ENCODE data around the gene TMEM245.

The TMEM245 gene

DNA sequence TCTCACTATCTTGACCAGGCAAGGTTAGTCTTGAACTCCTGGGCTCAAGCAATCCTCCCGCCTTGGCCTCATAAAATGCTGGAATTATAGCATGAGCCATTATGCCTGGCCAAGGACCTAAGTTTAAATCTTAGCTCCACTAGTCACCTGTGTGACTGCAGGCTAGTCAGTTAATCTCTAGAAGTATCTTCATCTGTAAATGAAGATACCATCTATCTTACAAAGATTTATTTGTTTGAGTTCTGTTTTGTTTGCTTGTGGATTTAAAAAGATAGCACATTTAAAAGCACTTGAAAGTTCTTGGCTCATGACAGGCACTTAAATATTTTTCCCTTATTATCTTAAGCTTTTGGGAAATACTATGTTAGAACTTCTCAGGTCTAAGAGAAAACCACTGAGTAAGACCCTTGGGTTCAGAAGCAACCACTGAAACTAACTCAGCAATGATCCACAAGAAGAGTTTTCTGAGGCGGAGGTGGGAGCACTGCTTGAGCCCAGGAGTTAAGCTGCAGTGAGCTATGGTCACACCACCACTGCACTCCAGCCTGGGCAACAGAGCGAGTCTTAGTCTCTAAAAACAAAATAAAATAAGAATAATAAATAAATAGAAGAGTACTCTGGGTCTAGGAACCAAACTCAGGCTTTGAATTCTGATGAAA, 19.1 kb downstream of the TMEM245 start:
- no peak for DNase-seq

DNA sequence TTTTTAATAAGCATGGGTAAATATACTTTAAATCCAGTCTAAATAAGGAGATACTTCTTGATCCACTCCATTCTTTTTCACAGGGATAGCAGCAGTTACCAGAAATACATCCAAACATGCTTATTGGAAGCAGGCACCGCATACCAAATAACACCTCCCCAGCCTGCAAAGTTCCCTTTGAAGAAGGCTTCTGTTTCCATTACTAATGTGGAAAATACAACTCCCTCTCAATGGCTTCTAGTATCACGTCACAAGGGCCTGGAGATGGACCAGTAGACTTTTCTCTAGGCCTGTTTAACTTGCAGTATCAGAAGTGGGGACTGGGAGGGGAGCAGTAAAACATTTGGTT, 20.8 kb downstream of the TMEM245 start:
- DNase-seq, result no peak

DNA sequence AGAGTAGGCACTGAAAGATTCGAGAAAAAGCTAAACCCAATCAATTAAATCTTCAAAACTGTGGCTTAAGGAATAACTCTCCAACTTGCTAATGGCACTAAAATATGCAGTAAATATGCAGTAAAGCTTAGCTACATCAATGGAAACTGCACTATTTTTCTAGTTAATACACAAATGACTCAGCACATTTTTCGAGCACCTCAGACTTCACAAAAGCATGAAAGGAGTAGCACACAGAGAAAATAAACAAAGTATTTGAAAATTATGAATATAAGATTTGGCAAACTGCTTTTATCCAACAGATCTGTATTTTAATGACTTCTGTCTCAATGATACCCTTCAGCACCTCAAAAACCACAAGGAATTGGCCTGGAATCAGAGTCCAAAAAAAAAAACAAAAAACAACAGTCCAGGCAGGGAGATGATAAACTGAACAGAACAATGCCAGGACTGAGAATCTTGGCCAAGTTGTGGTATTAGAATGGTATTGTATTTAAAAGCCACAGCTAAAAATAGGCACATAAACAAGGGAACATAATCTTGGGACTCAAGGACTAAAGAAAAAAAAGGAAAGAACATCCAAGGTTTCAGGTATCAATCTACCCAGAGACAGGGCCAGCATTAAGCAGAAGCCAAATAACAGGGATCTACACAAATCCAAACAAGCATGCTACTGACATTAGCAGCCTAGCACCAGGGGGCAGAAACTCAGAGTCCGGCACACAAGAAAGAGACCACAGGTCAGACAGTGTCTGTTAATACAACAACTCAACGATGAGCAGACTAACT, 21.4 kb downstream of the TMEM245 start:
- DNase-seq, result no peak

DNA sequence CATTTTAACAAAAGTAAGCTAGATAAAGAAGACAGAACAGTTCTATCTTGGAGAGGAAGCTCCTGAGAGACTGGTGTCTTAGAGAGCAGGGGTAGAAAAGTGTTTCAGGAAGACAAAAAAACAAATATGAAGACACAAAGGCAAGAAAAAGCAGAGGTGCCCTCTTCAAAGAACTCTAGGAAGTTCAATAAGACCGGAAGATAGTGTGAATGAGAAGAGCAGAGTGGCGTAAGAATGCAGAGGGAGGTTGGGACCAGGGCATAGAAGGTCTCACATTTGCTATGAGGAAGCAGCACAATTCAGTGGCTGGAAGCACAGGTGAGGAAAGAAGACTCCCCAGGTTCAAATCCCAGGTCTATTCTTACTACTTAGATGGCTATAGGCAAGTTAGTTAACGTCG, 22.6 kb downstream of the TMEM245 start:
- DNase-seq, result no peak

DNA sequence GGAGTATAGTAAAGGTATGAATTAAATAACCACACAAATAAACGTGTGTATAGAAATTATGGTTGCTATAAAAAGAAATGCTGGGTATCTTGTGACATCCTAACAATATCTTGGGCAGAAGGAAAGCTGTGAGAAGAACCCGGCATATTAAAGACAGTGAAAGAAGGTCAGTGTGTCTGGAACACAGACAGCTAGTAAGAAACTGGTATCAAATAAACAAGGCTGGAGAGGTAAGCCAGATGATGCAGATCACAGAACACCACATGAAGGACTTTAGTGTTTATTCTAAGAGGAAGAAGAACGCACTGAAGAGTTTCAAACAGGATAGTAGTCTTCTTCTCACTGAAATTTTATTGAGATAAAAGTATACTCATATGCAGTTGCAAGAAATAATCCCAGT, 24.4 kb downstream of the TMEM245 start:
- DNase-seq, result no peak

DNA sequence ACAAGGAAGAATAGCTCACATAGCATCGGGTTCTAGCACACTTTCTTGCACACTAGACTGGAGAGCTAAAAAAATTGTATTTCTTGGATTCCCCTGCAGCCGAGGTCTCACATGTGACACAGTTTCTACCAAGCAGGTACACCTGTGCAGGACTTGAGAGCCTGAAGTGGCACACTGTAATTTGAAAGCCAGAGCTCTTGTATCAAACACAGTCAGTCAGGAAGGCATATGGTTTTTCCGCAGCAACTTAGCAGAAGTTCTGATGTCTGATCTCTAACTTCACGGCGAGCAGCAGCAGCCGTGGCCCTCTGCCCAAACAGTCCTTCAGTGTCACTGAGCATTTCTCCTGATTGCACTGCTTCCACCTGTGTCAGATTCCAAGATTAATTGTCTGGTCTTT, 25.5 kb downstream of the TMEM245 start:
- DNase-seq, result no peak

DNA sequence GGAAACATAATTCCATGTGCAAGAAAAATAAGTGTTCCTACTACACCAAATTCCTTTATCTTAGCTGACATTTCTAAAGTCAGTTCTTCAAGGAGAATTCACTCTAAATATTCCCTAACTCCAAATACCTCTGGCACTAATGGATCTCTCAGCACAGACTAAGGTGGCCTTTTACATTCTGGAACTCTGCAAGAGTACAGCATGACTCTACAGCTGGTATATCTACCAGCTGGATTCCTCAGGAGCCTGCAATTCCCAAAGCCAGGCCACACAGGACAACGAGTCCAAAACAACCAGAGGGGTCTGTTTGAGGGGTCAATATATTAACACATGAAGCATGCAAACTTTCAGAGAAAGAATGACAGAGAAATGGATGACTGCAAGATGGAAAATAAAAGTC, 27.2 kb downstream of the TMEM245 start:
- DNase-seq, result no peak

DNA sequence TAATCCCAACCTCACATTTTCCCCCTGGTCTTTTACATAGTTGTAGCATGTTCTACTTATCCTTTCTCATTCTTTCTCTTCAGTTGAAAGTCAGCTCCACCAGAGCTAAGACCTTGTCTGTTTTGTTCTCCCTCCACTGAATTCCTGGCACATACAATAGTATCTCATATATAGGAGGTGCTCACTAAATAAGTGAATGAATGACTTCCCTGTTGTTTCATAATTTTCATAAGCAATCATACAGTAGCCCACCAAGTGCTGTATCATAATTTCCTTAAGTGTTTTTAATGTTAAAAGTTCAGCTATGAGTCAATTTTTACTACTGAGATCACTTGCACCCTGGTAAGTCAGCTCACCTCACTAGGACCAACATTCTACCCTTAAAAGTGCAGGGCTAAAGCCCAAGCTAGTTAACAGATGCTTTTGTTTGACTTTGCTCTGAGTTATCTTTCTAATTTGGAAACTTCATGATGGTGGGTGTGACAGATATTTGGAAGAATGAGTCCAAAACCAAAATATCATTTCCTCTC, 27.6 kb downstream of the TMEM245 start:
- no peak for DNase-seq

DNA sequence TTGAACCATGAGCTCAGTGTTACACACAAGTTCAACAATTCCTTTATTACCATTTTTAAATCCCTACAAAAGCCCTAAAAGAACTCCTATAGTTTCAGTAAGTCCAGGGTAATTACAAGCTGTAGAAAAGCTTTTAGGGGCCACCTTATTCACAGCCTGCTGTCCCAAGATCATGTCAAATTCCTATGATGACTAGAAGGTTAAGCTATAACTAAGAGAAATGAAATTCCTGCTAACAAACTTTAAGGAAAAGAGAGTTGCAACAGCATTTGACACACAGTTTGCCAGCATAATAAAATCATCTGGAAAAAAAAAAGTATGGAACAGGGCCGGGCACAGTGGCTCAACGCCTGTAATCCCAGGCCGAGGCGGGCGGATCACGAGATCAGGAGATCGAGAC, 31.5 kb downstream of the TMEM245 start:
- no peak for DNase-seq

DNA sequence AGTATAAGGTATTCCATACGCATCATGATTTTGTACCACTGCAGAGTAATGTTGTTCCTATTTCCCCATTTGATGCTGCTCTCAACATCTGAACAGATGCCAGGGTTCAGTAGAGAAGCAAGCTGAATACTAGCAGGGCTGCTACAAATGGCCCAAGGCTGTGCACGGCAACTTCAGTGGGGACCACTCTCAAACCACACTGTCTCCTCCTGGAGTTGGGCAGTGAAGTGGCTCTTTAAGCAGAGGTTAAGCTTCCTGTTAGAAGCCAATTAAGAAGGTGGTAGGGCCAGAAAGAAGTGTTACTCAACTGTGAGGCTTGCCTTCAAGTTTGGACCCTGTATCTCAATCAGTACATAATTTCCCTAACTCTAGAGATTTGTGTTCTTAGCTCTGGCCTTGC, 32.0 kb downstream of the TMEM245 start:
- no peak for DNase-seq

DNA sequence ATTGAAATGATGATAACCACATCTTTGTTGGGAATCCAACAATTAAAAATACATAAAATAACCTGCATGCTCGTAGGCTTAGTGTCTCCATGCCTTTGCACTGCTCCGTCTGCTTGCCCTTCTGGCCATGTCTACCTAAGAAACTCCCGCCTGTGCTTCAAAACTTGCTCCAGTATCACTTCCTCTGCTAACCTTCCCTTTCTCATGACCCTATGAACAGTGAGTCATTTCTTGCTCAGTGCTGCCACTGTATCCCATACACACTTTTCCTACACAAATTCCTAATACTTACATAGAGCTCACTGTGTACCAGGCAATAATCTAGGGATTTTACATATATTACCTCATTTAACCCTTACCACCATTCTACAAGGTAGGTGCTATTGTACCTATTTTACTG, 33.5 kb downstream of the TMEM245 start:
- DNase-seq, result no peak

DNA sequence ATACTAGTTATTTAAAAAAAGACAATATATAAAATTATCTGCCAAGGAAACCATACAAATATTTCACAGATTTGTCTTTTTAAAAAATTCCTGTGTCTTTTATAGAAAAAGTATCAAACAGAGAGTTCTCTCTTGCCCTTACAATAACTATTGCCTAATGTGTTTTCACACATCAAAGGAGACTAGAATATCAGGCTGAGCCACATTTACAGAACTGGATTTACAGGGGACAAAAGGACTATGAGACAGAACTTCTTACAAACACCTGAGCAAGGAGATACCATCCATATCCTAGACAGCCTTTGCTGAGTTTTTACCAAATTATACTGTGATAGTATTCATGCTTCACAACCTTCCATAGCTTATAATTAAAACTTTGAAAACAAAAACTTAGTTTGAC, 34.2 kb downstream of the TMEM245 start:
- no peak for DNase-seq

DNA sequence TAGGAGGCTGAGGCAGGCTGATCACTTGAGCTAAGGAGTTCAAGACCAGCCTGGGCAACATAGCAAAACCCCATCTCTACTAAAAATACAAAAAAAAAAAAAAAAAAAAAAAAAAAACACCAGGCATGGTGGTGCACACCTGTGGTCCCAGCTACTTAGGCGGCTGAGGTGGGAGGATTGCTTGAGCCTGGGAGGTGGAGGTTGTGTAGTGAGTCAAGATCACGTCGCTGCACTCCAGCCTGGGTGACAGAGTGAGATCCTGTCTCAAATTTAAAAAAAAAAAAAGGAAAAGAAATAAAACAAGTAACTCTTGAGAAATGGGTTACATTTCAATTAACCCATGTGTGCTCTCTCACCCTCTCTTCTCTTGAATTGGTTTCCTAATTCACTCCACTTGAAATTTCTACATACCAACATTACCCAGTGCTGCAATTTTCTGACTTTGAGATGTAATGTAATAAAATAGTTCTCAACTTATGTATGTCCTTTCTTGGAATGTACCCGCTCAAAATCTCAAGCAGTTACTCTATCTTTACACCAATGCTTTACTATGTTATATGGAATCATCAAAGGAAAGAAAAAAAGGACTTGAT, 35.8 kb downstream of the TMEM245 start:
- no peak for DNase-seq

DNA sequence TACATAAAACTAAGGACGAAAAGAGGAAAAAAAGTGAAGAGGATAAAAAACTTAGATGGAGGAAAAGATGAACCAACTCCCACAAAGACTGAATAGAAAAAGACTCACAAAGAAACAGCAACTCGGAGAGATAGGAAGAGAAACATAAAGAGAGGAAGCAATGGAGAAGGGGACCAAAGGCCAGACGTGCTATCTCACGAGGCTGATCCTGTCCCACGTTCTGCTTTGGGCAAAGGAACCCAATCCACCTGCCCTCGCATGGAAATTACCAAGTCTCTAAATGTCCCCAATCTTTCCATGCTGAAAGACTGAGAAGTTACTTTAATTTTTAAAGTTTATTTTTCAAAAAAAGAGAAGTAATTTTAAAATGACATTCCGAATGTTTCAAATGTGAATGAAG, 36.6 kb downstream of the TMEM245 start:
- no peak for DNase-seq

DNA sequence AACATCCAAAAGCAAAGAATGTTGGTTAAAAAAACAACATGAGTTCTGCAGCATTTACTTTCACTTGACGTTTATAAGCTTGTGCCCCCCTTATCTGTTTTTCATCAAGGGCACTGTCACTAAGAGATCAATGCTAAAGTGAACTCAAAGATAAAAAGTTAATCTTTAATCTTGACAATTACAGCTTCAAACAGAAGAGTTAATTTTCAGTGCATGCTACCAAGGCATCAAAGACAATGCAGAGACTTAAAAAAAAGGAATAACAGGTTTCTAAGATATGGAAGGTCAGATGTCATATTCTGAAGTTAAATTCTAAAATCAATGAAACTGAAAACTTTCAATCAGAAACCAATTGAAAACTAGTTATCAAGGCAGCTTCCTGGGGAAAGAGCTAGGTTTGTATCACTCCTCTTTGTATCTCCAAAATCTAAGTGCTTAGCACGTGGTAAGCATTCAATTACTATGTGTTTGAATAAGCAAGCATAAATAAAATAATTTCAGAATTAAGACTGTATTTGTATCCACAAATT, 37.6 kb downstream of the TMEM245 start:
- DNase-seq, result no peak

DNA sequence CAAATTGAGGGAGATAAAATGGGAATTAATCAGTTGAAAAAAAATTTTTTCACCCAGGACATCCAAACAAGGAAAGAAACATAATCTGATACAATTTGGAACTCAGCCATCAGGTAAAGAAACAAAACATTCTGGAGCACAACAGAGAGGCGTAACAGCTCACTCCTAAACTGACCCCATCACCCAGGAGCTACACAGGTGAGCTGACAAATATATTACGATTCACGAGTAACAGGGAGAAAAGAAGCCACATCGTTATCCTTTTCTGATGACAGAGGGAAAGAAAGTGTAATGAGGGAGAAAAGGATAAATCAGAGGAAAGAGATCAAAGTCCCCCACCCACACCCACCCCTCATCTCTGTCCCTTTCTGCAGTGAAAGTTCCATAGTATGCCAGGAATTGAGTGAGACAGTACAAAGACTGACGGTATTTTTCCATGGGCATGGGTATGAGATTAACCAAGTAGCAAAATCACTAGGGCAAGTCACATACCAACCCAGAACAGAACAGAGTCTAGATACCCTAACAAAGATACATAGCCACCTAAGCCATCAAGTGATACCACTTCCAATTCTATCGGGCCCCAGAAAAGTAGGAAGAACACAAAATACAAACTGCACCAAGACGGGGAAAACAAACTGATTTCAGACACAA, 45.4 kb downstream of the TMEM245 start:
- DNase-seq, result no peak

DNA sequence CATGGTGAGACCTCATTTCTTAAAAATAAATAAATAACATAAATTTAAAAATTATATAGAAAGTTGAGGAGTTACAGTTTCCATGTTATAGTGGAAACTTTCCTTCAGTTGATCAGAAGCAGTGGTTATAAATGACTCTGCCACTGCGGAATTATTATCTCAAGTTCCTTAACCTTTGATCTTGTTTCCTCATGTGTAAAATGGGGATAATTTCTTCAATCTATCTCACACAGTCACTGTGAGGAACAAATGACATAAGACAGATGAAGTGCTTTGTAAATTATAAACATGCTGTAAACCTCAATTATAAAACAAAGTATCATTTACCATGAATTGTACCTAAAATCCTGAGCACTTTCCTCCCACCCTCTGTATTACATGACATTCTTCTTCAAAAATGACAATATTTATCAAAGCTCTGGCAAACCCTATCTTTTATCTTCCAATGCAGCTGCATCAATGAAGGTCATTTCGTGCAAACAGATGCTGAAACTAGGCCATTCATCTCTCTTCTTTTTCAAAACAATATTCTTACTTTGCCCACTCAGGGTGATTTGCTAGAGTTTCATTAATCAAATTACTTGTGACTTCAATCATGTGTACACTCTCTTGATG, 46.8 kb downstream of the TMEM245 start:
- no peak for DNase-seq

DNA sequence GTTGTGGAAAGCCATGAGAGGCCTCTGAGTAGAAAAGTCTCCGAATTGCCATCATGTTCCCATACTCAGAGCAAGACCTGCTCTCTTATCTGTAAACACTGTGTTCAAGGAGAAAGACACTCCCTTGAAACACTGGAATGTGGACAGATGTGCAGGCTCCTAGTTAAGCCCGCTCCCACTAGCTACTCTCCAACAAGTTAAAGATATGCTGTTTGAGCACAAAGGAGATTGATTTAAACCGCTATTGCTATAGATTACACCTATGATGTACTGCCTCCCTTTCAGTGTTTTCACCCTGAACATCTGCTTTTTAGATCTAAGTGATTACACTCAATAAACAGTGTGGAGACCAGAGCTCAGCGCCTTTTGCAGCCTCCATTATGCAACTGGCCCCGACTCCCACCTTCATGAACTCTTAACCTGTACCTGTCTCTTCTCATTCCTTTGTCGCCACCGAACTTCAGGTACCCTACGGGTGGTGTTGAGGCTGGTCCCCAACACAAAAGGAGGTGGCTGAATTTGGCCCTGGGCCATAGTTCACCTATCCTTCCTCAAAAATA, 47.5 kb downstream of the TMEM245 start:
- no peak for DNase-seq

DNA sequence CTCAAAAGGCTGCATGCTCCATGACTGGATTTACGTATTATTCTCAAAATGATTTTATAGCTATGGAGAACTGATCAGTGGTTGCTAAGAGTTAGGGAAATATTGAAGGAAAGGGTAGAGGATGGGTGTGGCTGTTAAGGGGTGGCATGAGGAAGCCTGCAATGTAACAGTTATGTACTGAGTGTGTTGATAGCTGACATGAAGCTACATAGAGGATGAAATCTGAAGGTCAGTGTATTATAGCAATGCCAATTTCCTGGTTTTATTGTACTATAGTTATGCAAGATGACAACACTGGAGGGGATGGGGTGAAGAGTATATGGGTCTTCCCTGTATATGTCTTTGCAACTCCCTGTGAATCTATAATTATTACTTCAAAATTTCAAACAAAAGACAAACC, 51.0 kb downstream of the TMEM245 start:
- no peak for DNase-seq

DNA sequence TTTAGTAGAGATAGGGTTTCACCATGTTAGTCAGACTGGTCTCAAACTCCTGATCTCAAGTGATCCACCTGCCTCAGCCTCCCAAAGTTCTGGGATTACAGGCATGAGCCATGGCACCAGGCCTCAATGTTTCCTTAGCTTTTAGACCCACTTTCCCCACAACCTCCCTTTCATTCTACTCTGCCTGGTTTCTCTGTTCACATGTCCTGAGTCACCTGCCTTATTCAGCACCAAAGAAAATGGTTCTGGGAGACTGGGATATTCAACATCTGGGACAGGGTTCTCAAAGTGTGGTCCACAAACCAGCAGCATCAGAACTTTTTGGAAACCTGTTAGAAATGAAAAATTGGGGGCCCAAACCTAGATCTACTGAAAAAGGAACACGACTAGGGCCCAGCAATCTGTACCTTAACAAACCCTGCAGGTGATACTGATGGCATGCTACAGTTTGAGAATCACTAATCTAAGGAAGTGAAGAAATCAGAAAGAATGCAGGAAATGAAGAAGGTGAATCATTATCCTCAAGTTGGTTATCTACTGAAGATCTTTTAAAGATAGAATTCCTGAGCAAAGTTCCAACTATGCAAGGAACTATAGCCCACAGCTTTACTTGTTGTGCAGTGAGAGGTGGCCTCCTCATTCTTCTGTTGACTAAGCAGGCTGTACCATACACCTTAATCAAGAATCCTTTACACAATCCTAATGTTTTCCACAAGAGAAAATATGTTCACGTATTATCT, 54.6 kb downstream of the TMEM245 start:
- no peak for DNase-seq

DNA sequence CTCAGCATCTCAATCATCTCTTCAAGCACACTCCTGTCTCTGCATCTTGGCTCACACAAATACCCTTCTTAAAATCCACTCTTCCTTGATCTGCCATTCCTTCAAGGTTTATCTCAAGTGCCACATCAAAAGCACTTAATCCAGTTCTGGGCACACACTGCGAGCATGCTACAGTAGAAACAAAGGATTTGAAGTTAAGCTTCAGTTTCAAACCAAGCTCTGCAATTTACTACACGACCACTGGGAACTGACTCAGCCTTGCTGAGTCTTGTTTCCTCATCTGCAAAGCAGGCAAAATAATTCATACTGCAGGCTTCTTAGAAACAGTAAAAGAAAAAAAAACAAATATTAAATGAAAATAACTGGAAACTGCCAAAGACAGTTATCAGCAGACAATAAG, 56.0 kb downstream of the TMEM245 start:
- no peak for DNase-seq

DNA sequence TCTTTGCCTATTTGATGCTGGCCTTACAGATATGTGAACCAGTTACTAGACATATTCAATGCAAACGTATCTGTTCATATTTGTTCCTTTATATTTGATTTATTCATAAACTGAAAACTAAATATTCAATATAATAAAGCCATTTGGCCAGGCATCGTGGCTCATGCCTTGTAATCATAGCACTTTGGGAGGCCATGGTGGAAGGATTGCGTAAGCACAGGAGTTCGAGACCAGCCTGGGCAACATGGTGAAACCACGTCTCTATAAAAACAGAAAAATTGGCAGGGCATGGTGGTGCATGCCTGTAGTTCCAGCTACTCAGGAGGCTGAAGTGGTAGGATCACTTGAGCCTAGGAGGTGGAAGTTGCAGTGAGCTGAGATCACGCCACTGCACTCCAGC, 57.2 kb downstream of the TMEM245 start:
- DNase-seq, result no peak
